IPS-18a (cell line): ENCODE measurements around the gene GRIFIN.
"Not testable (repeated sequence)": the region's sequence is repeated elsewhere in the genome, so short reads cannot be mapped to it uniquely, and the experiment has no call there.

Source experiments
- H3K27ac ChIP-seq: one replicate; pipeline ENCODE4 v1.5.1; 2013; ENCODE audit warnings: low read length
- H3K27me3 ChIP-seq: one replicate; pipeline ENCODE4 v1.6.1; 2013; ENCODE audit warnings: mild to moderate bottlenecking, low read length; ENCODE audit not compliant: control insufficient read depth, insufficient read depth
- H3K36me3 ChIP-seq: one replicate; pipeline ENCODE4 v1.6.1; 2013; ENCODE audit warnings: low read depth, low read length; ENCODE audit not compliant: control insufficient read depth
- H3K4me1 ChIP-seq: one replicate; pipeline ENCODE4 v1.6.1; 2013; ENCODE audit warnings: low read depth, low read length; ENCODE audit not compliant: control insufficient read depth
- H3K4me3 ChIP-seq: one replicate; pipeline ENCODE4 v1.5.1; 2013; ENCODE audit warnings: low read length
- H3K9ac ChIP-seq: one replicate; pipeline ENCODE4 v1.6.1; 2013; ENCODE audit warnings: mild to moderate bottlenecking, low read length, moderate library complexity
- H3K9me3 ChIP-seq: one replicate; pipeline ENCODE4 v1.6.1; 2013; ENCODE audit warnings: low read depth, low read length; ENCODE audit not compliant: control insufficient read depth

Gene GRIFIN

DNA sequence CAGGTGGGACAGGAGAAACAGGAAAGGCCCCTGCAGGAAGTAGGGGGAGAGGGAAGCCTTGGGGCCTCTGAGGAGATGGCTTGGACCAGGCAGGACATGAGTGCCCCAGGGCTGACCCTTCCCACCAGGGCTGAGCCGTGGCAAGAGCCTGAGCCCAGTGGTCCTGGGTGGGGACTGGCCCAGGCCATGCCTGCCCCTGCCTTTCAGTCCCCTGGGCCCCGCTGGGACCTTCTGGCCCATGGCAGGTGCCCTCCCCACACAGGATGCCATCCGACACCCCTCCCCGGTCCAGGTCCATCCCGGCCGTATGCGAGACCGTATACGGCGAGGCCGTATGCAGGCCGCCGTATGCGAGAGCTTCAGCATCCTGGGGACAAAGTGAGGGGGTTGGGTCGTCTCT lies 2.0 kb downstream of the GRIFIN start:
- peaks cover 5% of the 10 kb centered on the region for H3K4me1 ChIP-seq
- no peaks in the 10 kb centered on the region for H3K9me3 ChIP-seq
- H3K36me3 ChIP-seq: no peaks in the 10 kb centered on the region
- no peak overlapping the region for H3K27ac ChIP-seq
- no peaks in the 10 kb centered on the region for H3K27me3 ChIP-seq
- no peak overlapping the region for H3K4me3 ChIP-seq
- H3K9ac ChIP-seq: no peak overlapping the region

DNA sequence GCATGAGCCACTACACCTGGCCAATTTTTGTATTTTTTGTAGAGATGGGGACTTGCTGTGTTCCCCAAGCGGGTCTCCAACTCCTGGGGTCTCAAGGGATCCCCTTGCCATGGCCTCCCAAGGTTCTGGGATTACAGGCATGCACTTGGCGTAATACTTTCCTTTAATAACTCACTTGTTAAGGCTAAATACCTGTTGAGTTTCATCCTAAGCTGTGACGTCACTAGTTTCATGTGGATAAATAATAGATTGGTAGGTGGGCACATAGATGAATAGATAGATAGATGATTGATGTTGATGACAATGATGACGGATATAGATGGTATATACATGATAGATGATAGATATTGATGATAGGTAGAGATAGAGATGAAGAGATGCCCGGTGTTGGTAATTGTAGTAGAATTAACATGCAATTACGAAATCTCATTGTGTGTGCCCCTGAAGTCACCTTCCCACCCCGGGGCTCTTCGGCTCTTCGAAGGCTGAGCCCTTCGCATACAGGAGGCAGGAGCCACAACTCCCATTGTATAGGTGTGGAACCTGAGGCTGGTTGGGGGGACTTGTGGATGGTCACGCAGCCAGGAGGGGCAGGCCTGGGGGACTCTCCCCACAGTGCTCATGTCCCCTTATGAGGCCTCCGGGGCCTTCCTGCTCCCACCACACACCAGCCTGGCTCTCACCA lies 2.6 kb downstream of the GRIFIN start:
- H3K9ac ChIP-seq: no peak overlapping the region
- no peaks in the 10 kb centered on the region for H3K36me3 ChIP-seq
- peaks cover 5% of the 10 kb centered on the region for H3K4me1 ChIP-seq
- no peaks in the 10 kb centered on the region for H3K27me3 ChIP-seq
- no peaks in the 10 kb centered on the region for H3K9me3 ChIP-seq
- no peak overlapping the region for H3K4me3 ChIP-seq
- H3K27ac ChIP-seq: no peak overlapping the region

DNA sequence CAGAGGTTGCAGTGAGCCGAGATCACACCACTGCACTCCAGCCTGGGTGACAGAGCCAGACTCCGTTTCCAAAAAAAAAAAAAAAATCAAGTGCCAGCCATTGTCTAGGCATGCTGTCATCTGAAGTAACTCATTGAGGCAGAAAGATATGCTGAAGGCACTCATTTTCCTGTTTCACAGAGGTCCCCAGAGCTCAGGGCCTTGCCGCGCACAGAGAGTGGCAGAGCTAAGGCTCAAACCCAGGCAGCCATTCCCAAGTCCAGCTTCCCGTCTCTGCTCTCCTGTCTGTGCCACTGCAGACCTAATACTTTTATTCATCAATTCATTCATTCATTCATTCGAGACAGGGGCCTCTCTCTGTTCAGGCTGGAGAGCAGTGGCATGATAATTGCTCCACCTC lies 3.5 kb downstream of the GRIFIN start:
- H3K27ac ChIP-seq: no peak overlapping the region

DNA sequence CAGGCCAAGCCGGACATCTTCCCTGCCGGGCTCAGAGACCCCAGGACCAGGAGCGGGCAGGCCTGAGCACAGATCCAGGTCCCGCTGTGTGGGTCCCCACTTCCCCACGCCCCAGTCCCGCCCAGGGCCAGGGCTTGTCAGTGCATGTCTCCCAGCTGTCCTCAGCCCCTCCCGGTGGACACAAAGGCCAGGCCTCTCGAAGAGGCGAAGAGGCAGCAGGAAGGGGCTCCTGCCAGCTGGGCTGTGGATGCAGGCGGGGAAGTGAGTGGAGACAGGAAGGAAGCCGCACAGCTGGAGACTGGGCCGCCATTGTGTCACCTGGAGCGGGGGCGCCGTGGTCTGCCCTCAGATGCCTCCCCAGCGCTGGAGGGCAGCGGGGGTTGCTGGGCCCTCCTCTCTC lies 4.8 kb downstream of the GRIFIN start:
- Histone ChIP-seq H3K9ac (no peak overlapping the region), H3K36me3 (no peaks in the 10 kb centered on the region), H3K4me1 (no peaks in the 10 kb centered on the region), H3K9me3 (no peaks in the 10 kb centered on the region), H3K27ac (no peak overlapping the region), H3K27me3 (no peaks in the 10 kb centered on the region), H3K4me3 (no peak overlapping the region)

More for the DNA sequence above, 3.5 kb downstream of the GRIFIN start:
- no peaks in the 10 kb centered on the region for H3K36me3 ChIP-seq
- H3K4me1 ChIP-seq: peaks cover 5% of the 10 kb centered on the region
- H3K4me3 ChIP-seq: no peak overlapping the region
- no peak overlapping the region for H3K9ac ChIP-seq
- H3K27me3 ChIP-seq: no peaks in the 10 kb centered on the region
- H3K9me3 ChIP-seq: no peaks in the 10 kb centered on the region

DNA sequence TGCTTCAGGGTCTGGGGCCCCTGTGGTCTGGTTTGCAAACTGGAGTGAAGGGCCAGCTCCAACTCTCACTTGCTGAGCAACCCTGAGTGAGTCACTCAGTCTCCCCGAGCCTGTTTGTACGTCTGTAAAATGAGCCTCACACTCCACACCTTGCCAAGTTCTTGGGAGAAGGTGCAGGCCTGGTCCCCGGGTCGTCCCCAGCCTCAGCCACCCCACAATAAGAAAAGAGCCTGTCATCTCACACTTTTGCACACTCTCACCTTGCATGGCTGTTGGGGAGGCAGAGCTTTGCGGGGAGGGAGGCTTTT lies 5.2 kb downstream of the GRIFIN start:
- no peak overlapping the region for H3K9ac ChIP-seq
- H3K27ac ChIP-seq: no peak overlapping the region
- no peaks in the 10 kb centered on the region for H3K27me3 ChIP-seq
- peaks cover 2% of the 10 kb centered on the region for H3K4me1 ChIP-seq
- no peaks in the 10 kb centered on the region for H3K36me3 ChIP-seq
- no peak overlapping the region for H3K4me3 ChIP-seq
- no peaks in the 10 kb centered on the region for H3K9me3 ChIP-seq

DNA sequence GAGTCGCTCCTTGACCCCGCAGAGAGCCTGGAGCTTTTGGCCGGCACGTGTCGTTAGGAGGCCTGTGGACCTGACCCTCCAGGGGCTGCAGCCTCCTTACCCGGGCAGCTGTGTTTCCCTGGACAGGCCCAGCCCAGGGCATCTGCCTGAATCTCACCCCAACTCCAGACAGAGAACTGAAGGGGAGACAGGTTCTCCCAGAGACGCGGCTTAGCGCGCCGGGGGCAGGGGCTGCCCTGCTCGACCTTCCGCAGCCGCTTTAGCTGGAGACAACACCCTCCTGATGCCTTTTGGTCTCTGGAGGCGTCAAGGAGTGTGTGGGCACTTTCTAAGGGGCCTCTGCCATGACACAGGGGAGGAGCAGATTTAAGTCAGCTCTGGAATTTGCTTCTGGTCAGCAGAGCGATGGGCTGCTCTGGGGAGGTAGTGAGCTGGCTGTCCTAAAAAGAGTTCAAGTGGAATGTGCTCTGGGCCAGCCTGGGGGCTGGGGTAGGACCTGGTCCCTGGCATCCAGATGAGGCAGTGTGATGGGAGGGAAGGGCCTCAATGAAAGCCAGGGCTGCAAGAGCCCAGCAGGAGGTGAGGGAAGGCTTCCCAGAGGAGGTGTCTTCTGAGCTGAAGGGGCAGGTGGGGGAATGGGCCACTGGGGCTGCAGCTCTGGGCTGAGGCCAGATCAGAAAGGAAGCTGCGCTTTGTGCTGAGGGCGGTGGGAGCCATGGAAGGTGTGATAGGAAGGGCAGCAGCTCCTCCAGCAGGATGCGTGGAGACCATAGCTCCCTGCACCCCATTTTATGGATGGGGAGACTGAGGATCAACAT lies 5.8 kb downstream of the GRIFIN start:
- H3K27me3 ChIP-seq: no peaks in the 10 kb centered on the region
- no peaks in the 10 kb centered on the region for H3K36me3 ChIP-seq
- H3K4me3 ChIP-seq: no peak overlapping the region
- H3K9me3 ChIP-seq: no peaks in the 10 kb centered on the region
- no peak overlapping the region for H3K27ac ChIP-seq
- no peak overlapping the region for H3K9ac ChIP-seq
- peaks cover 6% of the 10 kb centered on the region for H3K4me1 ChIP-seq

DNA sequence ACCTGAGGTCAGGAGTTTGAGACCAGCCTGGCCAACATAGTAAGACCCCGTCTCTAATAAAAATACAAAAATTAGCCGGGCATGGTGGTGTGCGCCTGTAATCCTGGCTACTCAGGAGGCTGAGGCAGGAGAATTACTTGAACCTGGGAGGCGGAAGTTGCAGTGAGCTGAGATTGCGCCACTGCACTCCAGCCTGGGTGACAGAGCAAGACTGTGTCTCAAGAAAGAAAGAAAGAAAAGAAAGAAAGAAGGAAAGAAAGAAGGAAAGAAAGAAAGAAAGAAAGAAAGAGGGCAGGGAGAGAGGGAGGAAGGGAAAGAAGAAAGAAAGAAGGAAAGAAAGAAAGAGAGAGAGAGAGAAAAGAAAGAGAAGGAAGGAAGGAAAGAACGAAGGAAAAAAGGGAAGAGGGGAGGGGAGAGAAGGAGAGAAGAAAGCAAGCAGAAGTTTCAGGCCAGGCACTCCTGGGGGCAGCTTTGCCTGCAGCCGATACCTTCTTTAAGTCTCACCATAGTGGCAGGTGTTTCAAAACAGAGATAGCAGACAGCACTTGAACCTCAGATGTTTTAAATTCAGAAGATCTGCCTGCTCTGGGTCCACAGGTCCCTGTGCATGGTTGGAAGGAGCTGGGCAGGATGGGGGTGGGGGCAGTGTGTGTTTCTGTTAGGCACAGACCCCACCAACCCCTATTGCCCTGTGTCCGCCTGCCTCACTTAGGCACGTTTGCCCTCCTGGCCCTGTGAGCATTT lies 6.6 kb downstream of the GRIFIN start:
- not testable (repeated sequence) for H3K27ac ChIP-seq, H3K9me3 ChIP-seq, H3K4me3 ChIP-seq, H3K27me3 ChIP-seq, H3K9ac ChIP-seq, H3K36me3 ChIP-seq, H3K4me1 ChIP-seq

DNA sequence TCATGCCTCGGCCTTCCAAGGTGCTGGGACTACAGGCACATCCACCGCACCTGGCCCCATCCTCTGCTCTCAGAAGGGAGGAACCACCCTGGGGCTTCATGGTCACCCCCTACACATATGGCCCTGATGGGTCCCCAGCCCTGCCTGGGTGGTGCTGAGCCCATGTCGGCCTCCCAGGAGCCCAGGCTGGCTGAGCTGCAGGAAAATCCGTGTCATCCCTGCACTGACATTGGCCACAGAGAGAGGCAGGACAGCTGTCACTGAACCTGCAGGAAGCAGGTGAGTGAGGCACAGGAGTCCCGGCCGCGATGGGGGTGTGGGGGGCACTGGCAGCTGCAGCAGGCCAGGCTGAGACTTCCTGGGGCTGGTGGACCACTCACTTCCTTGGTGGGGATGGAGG lies 8.0 kb downstream of the GRIFIN start:
- H3K27ac ChIP-seq: no peak overlapping the region
- H3K27me3 ChIP-seq: no peaks in the 10 kb centered on the region
- peaks cover 6% of the 10 kb centered on the region for H3K4me1 ChIP-seq
- H3K36me3 ChIP-seq: no peaks in the 10 kb centered on the region
- no peak overlapping the region for H3K9ac ChIP-seq
- no peak overlapping the region for H3K4me3 ChIP-seq
- H3K9me3 ChIP-seq: no peaks in the 10 kb centered on the region

DNA sequence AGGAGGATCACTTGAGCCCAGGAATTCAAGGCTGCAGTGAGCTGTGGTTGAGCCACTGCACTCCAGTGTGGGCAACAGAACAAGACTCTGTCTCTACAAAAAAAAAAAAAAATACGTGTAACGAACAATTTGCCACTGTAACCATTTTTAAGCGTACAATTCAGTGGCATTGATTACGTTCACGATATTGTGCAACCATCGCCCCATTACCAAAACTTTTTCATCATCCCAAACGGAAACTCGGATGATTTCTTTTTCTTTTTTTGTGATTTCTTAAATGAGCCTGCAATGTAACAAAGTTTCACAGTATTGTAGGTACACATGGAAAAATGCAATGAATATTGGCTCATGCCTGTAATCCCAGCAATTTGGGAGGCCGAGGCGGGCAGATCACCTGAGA lies 9.5 kb downstream of the GRIFIN start:
- Histone ChIP-seq H3K4me3 (no peak overlapping the region), H3K9ac (no peak overlapping the region), H3K4me1 (peaks cover 6% of the 10 kb centered on the region), H3K36me3 (no peaks in the 10 kb centered on the region), H3K9me3 (no peaks in the 10 kb centered on the region), H3K27ac (no peak overlapping the region), H3K27me3 (no peaks in the 10 kb centered on the region)

DNA sequence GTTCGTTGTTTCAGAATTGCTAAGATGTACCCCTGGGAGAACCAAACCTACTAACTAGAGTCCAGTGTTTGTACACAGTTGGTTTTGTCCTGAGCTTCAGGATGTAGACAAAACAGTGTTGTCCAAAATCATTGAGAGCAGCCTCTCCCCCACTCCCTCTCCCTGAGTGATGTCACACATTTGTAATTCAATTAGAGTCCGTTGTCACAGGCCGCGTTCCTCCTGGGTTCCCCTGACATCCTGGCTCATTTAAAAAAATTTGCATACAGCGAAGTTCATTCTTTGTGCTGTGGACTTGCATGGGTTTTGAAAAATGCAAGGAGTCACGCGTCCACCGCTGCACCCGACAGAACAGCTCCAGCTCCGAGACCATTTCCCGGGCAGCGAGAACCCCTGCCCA lies 10.3 kb downstream of the GRIFIN start:
- H3K36me3 ChIP-seq: no peaks in the 10 kb centered on the region
- no peaks in the 10 kb centered on the region for H3K27me3 ChIP-seq
- H3K27ac ChIP-seq: no peak overlapping the region
- H3K4me1 ChIP-seq: peaks cover 6% of the 10 kb centered on the region
- no peak overlapping the region for H3K4me3 ChIP-seq
- H3K9me3 ChIP-seq: no peaks in the 10 kb centered on the region
- H3K9ac ChIP-seq: peak overlapping the region; percentile 9

DNA sequence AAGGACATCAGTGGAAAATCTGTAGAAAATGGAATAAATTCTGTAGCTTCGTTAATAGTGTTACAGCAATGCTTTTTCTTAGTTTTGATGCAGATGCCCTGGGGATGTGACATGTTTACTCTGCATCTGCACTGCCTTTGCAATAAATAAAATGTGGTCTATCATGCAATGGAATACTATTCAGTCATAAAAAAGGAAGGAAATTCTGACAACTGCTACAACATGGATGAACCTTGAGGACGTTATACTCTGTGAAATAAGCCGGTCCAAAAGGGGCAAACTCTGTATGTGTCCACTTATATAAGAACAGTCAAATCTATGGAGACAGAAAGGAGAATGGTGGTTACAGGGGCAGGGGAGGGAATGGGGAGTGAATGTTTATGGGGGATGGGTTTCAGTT lies 13.5 kb downstream of the GRIFIN start:
- H3K4me1 ChIP-seq: peaks cover 6% of the 10 kb centered on the region

More for the DNA sequence above, 13.5 kb downstream of the GRIFIN start:
- H3K27ac ChIP-seq: no peak overlapping the region
- no peak overlapping the region for H3K9ac ChIP-seq
- H3K4me3 ChIP-seq: no peak overlapping the region
- no peaks in the 10 kb centered on the region for H3K27me3 ChIP-seq
- no peaks in the 10 kb centered on the region for H3K9me3 ChIP-seq
- no peaks in the 10 kb centered on the region for H3K36me3 ChIP-seq
